SKM-1 (cell line): ENCODE data around the gene FAM9C.
"Not testable (repeated sequence)": the region's sequence is repeated elsewhere in the genome, so short reads cannot be mapped to it uniquely, and the experiment has no call there.

Experiments used
- DNase-seq: peaks from one replicate; lab custom pipeline; 2025; ENCODE audit not compliant: unreplicated experiment; lab: John Stamatoyannopoulos, UW

The FAM9C gene

GRCh38 chrX:13044441-13044840, at the start of gene FAM9C:
Gene FAM9C (minus strand): TSS chrX:13044620. CDS start chrX:13043789, 831 bp downstream.
- DNase-seq: no peak

- DNase-seq: no peak
These were observed 49.2 kb upstream of the FAM9C start for GRCh38 chrX:13093529-13094140.

- DNase-seq: no peak
These were observed 48.1 kb upstream of the FAM9C start for GRCh38 chrX:13092455-13092941.

- DNase-seq: peak; percentile 20
These were observed 46.8 kb upstream of the FAM9C start for GRCh38 chrX:13091111-13091765.

DNA sequence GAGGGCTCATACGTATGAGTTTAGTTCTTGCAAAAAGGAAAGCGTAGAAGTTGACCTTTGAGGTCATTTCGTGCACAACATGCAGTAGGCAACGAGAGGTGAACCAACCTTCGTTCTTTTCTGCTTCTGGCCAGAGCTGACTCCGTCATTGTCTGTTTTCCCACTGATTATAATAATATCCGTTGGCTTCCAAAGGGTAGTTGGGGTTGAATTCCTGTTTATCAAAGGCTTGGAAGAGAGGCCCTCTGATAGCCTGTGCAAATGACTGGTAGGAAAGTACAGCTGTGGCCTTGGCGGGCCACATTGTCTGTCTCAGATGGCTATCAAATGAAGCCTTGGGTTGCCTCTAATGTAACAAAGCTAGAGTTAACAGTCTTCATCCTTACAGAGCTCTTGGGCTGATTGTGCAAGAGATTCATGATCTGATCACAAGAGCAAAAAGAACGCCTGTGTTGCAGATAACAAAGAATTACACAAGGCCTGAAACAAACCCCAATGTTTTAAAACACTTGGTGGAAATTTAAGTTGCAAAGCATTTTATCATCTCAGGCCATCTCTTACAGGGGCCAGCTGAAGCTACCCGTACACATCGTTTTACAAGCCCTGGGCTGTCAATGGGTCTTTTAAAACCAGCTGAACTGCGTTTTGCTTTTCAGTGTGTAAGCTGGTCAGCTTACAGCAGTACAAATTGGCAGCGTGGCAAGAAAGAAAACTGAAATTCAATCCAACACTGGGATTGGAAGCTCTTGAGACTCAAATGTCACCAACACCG, 46.1 kb upstream of the FAM9C start:
- peak; percentile 18 for DNase-seq

- DNase-seq: no peak
These were observed 45.6 kb upstream of the FAM9C start for GRCh38 chrX:13090027-13090338.

DNA sequence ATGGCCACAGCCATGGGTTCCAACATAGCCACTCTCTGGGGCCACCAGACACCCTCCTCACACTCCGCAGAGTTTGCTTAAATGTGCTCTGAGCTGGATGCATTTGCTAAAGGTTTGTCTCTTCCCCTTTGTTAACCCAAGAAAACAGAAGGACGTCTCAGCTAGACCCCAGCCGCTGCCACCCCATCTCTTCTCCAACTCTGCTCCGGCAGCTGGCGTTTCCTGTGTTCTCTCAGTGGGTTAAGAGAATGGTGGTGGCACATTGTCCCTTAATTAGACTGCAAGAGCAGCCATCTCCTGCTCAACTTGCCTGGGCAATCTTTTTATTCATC, 43.7 kb upstream of the FAM9C start:
- DNase-seq: no peak

DNA sequence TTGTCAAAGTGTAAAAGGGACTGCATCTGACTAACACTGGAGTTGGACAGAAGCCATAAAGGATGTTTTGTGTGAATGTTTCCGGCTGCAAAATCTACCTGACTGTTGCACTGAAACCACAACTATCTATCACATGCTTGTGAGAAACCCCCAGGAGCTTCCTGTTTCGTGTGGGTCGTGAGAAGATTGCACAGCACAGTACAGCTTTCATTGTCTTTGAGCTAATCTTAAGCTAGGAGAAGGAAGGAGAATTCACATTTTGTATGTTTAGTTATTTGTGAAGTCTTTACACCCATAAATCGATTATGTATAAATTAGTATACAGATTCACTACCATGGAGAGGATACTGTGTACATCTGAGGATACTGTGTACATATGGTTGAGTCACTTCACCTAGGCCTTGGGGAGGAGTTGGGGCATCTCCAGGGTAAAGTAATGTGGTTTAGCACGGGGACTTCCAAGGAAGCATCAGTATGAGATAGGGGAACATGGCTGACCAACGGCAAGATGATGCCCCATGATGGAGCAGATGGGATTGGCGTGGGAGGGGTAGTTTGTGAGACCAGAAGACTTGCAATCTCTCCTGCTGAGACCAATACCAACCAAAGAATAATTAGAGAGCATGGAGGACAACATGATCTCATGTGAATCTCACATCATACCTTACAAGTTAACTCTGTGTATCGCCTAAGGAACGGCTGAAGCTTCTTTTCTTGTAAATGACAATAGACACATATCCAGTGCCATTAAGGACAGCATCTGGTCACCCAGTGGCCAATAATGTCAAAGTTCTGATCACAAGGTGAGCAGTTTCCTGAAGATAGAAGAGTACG, 43.1 kb upstream of the FAM9C start:
- peak; percentile 46 for DNase-seq

DNA sequence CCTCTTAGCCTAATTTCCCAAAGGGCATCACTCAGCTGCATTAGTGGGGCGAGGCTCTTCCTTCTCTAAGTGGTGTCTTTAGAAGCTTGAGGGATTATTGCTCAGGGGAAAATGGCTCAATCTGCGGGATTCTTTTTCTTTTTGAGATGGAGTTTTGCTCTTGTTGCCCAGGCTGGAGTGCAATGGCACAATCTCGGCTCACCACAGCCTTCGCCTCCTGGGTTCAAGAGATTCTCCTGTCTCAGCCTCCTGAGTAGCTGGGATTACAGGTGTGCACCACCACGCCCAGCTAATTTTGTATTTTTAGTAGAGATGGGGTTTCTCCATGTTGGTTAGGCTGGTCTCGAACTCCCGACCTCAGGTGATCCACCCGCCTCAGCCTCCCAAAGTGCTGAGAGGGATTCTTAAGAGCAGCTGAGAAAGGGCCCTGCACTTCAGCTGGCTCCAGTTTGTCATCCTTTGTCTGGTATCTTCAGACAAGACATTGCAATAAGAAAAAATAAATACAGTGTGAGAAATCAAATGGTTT, 42.4 kb upstream of the FAM9C start:
- not testable (repeated sequence) for DNase-seq

GRCh38 chrX:13086076-13086475, 41.7 kb upstream of the FAM9C start:
- no peak for DNase-seq

DNA sequence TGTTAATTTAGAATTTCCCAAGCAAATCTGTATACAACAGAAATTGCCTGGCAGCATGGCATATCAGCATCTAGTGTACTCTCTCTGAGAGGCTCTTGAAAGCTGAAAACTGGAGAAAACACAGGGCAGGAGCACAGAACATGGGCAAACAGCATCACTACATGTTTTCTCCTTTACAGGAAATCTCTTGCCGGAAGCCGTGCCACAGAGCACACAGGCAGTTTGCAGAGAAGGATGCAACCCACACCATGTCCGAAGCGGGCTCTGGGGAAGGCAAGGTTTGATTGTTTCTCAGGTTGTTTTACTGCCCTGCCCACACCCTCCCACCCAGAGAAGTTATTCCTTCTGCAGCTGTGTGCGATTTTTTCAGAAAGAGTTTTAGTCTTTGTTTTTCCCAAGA, 41.1 kb upstream of the FAM9C start:
- no peak for DNase-seq

GRCh38 chrX:13084611-13085010, 40.2 kb upstream of the FAM9C start:
- DNase-seq: no peak

- DNase-seq: not testable (repeated sequence)
These were observed 39.4 kb upstream of the FAM9C start for GRCh38 chrX:13083755-13084326.

DNA sequence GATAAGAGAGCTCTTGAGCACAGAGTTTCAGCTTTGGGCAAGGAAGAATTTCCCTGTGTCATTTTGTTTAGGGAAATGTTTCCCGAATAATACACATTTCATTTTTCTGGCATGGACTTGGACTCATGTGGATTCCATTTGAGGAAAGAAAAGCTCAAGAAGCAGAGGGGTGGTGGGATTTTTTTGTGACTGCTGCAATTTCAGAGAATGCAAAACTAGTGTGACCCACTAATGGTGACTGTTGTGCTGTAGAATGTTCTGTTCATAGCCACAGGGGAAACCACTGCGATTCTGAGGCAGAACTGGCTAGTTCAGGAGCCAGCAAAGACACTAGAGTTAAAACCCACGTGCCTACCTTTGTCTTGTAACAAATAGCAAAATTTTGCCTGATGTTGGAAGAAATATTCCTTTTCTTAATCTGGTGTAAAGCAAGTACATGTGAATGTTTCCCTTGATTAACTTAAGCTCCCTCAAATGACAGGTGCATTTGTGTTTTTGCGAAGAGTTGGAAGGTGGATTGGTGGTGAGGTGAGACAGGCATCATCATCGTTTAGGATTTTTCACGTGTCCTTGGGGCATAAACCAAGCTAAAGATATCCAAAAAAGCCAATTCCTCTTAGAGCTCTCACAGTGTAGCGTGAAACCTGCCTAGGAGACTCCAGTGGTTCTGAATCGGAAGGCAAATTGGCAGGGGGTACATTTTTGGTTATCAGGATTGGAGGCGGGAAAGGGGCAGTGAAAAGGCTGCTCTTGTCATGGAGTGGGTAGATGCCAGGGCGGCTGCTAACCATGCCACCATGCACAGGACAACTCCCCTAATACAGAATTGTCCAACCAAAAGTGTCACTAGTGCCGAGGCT, 38.0 kb upstream of the FAM9C start:
- no peak for DNase-seq

DNA sequence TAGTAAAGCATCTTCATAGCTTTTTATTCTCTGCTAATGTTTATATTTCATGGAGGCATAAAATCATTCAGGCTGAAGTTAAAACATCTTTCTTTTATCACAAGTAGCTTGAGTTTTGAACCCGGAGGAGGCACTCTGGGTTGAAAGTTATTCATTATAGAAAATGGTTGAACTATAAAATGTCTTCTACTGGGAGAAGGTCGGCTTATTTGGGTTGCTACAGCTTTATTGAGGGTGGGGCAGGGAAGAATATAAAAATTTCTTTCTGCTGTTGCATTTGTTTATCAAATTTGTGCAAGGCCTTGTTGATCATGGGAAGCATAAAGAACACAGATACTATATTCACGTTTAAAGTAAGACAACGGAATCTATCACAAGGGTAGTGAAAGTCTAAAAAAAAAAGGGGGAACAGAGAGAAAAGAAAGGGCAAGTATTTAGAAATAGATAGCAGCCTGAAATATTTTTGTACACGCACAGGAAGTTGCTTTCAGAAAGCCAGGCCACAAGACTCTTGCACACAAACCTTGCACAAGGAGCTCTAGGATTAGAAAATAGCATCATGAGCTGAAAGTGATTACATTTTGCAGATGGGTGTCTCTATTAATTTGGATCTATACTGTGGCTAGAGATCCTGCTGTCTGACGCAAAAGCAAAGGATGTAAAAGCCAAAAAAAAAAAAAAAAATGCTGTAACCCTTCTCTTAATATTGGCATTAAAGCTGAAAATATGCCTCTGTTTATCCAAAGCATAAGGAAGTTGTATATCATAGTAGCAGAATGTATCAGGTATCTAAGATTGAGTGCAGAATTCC, 37.2 kb upstream of the FAM9C start:
- peak; percentile 50 for DNase-seq

- no peak for DNase-seq
These were observed 35.8 kb upstream of the FAM9C start for GRCh38 chrX:13080128-13080795.

GRCh38 chrX:13078739-13079444, 34.5 kb upstream of the FAM9C start:
- DNase-seq: no peak

DNA sequence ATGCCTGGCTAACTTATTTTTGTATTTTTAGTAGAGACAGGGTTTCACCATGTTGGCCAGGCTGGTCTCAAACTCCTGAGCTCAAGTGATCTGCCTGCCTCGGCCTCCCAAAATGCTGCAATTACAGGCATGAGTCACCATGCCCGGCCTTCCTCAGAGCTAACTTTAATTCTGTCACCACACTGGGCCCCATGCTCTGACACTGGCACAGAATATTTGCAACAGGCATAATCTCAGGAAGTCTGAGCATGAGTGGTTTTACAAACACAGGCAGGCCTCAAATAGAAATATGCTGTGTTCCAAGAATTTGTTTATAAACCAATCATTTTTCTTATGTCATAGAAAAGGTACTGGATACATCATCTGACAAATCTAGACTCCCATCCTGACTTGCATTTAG, 32.7 kb upstream of the FAM9C start:
- DNase-seq: no peak
